Measurements from ENCODE around the gene MAP3K20. TPM values are rescaled to one million over a fixed set of nuclear protein-coding genes. Genes with fewer than 3 reads are reported as not detected.
A peak's percentile ranks its signal among the peaks of the same experiment; 100 is the strongest.

The MAP3K20 gene
- total and polyA plus RNA-seq, 8 donors: 49.6 to 71.8 (median 64.6) TPM

DNA sequence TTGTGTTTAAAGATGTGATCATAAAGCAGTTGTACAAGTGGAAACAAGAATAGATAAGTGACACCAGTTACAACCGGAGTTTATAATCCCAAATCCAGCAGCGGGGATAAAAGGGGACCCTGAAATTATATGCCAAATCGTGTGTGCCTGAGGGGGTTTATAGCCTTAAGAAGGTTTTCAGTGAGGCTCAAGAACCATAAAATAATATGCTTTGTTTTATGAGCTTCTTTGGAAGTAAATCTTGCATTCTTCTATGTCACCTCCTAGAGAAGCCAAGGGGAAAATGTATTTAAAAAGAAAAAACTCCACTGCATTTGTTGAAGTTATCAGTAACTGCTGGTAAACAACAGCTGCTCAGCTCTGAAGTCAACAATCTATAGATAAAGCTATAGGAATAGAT, 25.8 kb upstream of the MAP3K20 start:
- no peak for ATAC-seq
- H3K27ac ChIP-seq: peak overlapping the region; percentile 77
- no peaks in the 10 kb centered on the region for H3K27me3 ChIP-seq
- intact Hi-C loops (cut with DNase I): no loop called here
- no peak for DNase-seq
- no peaks in the 10 kb centered on the region for H3K9me3 ChIP-seq
- peaks cover 10 to 34% of the 10 kb centered on the region in 2 donors for H3K4me1 ChIP-seq
- TF ChIP-seq, protein P1, sequence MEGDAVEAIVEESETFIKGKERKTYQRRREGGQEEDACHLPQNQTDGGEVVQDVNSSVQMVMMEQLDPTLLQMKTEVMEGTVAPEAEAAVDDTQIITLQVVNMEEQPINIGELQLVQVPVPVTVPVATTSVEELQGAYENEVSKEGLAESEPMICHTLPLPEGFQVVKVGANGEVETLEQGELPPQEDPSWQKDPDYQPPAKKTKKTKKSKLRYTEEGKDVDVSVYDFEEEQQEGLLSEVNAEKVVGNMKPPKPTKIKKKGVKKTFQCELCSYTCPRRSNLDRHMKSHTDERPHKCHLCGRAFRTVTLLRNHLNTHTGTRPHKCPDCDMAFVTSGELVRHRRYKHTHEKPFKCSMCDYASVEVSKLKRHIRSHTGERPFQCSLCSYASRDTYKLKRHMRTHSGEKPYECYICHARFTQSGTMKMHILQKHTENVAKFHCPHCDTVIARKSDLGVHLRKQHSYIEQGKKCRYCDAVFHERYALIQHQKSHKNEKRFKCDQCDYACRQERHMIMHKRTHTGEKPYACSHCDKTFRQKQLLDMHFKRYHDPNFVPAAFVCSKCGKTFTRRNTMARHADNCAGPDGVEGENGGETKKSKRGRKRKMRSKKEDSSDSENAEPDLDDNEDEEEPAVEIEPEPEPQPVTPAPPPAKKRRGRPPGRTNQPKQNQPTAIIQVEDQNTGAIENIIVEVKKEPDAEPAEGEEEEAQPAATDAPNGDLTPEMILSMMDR (IDR thresholded peaks at IDR 0.05): no peak
- no peak overlapping the region for H3K4me3 ChIP-seq
- no peaks in the 10 kb centered on the region for H3K36me3 ChIP-seq

DNA sequence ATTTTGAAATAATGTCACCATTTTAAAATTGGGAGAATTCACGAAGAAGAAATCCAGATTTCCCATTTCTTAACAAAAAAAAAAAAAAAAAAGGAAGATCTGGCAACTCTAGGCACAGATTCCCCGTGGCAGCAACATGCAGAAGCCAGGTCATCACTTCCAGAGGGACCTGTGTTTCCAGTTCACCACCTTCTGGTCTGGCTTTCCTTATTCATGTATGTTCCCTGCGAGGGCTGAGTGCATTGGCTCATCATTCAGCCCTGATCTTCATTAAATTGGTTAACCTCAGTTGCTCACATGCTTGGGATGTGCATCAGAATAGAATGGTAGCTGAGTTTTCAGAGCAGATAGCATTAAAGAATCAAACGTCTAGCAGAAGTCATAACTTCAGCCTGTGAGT, 25.0 kb upstream of the MAP3K20 start:
- TF ChIP-seq, protein P1 (IDR thresholded peaks at IDR 0.05): no peak
- no peaks in the 10 kb centered on the region for H3K9me3 ChIP-seq
- H3K4me3 ChIP-seq: no peak overlapping the region
- ATAC-seq (no peak), DNase-seq (no peak)
- intact Hi-C loops (cut with DNase I): no loop called here
- peaks cover 7 to 34% of the 10 kb centered on the region in 2 donors for H3K4me1 ChIP-seq
- no peak overlapping the region for H3K27ac ChIP-seq
- no peaks in the 10 kb centered on the region for H3K27me3 ChIP-seq
- no peaks in the 10 kb centered on the region for H3K36me3 ChIP-seq

DNA sequence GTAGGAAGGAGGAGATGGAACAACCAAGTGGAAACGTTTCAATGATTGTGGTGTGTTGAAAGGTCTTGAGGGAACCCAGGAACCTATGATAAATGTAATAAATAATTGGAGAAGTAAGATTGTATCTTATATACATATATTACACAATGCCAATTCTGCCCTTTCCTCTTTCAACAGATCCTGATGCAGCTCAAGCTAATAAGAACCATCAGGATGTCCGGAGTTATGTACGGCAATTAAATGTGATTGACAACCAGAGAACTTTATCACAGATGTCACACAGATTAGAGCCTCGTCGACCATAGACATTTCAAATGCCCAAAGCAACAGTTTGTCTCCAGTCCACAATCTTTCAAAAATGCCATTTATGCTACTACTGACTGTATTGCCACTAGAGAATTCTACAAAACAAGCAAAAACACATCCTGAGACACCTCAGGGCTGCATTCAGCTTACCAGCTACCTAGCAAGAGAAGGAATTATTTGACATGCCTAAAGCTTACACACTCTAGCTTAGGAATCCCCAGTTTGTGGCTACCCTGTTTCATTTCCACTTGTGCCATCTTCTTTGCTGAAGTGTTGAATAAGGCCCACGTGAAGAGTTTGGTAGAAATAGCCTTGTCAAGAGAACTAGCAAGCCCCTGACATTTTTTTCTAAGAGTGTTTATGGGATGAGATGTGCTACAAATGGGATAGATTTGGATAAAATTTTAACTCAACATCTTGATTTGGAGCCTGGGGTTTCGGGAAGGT, 24.0 kb upstream of the MAP3K20 start:
- intact Hi-C loops (cut with DNase I): no loop called here
- no peak for DNase-seq
- H3K4me3 ChIP-seq: no peak overlapping the region

DNA sequence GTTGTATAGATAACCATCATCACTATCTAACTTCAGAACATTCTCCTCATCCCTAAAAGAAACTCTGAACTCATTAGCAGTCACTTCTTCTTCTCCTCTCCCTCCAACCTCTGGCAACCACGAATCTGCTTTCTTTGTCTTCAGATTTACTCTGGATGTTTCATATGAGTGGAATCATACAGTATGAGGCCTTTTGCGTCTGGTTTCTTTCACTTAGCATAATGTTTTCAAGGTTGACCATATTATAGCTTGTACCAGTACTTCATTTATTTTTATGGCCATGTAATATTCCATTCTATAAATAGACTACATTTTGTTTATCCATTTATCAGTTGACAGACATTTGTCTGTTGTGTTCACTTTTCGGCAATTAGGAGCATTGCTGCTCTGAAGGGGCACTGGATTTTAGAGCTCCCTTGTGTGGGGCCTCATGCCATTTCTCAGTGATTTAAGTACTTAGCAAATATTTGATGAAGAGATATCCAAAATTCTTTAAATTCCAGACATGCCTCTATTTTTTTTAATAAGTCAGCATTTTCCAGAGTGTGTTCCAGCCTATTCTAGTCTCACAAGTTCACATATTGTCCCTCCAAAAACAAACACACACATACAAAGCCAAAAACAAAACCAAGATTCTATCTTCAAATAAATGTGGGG, 22.5 kb upstream of the MAP3K20 start:
- intact Hi-C loops (cut with DNase I): no loop called here
- ATAC-seq: peak; percentile 29

More for the DNA sequence above, 24.0 kb upstream of the MAP3K20 start:
- no peak overlapping the region for H3K27ac ChIP-seq
- H3K9me3 ChIP-seq: no peaks in the 10 kb centered on the region
- H3K27me3 ChIP-seq: no peaks in the 10 kb centered on the region
- no peaks in the 10 kb centered on the region for H3K36me3 ChIP-seq
- TF ChIP-seq, protein P1 (IDR thresholded peaks at IDR 0.05): no peak
- ATAC-seq: no peak
- peaks cover 7 to 34% of the 10 kb centered on the region in 2 donors for H3K4me1 ChIP-seq

DNA sequence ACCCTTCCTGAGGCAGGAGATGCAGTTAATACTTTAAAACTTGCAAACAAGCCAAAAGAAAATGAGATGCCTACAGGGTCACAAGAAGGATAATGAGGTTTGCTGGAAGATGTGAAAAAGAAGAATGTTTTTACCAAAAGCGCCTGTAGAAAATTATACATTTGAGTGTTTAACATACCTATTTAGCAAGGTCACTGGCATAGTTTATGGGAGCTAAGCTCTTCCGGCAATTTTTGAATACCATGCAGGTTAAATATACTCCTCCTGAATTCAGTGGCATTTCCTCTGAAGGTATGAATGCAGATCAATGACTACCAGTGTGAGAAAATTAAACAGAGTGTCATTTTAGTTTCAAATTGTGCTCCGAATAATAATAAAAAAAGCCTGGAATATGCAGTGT, 21.2 kb upstream of the MAP3K20 start:
- Histone ChIP-seq H3K9me3 (no peaks in the 10 kb centered on the region), H3K4me1 (peaks cover 2 to 21% of the 10 kb centered on the region in 2 donors), H3K4me3 (no peak overlapping the region), H3K27ac (no peak overlapping the region), H3K27me3 (no peaks in the 10 kb centered on the region), H3K36me3 (no peaks in the 10 kb centered on the region)
- ATAC-seq: no peak
- TF ChIP-seq, protein P1 (IDR thresholded peaks at IDR 0.05): no peak
- DNase-seq: no peak
- intact Hi-C loops (cut with DNase I): no loop called here

More for the DNA sequence above, 22.5 kb upstream of the MAP3K20 start:
- Histone ChIP-seq H3K9me3 (no peaks in the 10 kb centered on the region), H3K27ac (no peak overlapping the region), H3K4me1 (peaks cover 7 to 30% of the 10 kb centered on the region in 2 donors), H3K27me3 (no peaks in the 10 kb centered on the region), H3K4me3 (no peak overlapping the region), H3K36me3 (no peaks in the 10 kb centered on the region)
- no peak for DNase-seq
- TF ChIP-seq, protein P1 (IDR thresholded peaks at IDR 0.05): no peak
